ENCODE data around the gene VPS37C. TPM values are rescaled to one million over a fixed set of nuclear protein-coding genes. Genes with fewer than 3 reads are reported as not detected.
A peak's percentile ranks its signal among the peaks of the same experiment; 100 is the strongest.

Gene VPS37C
- total RNA-seq, 3 donors from 2014 or later (not counting 1 experiment from before 2014, with no cell fraction given), result 6.4 to 6.9 (median 6.5) TPM

GRCh38 chr11:61109671-61110070 is 51.6 kb downstream of the VPS37C start:
- WGBS (ENCODE audit: insufficient coverage), result 95% methylated on average over 8 of the region's 8 CpGs
- Mint-ChIP-seq H3K36me3 (no peaks in the 10 kb centered on the region), H3K4me3 (no peak overlapping the region), H3K4me1 (peaks cover 0 to 8% of the 10 kb centered on the region in 2 donors), H3K27ac (peak overlapping the region in 1 of 2 donors; percentile 23), H3K9me3 (no peaks in the 10 kb centered on the region), H3K27me3 (ENCODE audit: low read depth in 2 of 2) (no peaks in the 10 kb centered on the region)
- no peak overlapping the region for H3K4me3 ChIP-seq (ENCODE audit: low read length)
- no peak for DNase-seq
- H3K36me3 ChIP-seq (ENCODE audit: control insufficient read depth, insufficient read depth, low read length), result no peaks in the 10 kb centered on the region
- no peak overlapping the region for H3K27ac ChIP-seq (ENCODE audit: low read length)
- H3K9me3 ChIP-seq (ENCODE audit: control insufficient read depth, insufficient read depth, low read length), result no peaks in the 10 kb centered on the region
- ATAC-seq, result no peak
- intact Hi-C loops (cut with micrococcal nuclease), result no loop called here
- no peak for TF ChIP-seq CTCF (IDR thresholded peaks at IDR 0.05)
- H3K4me1 ChIP-seq (ENCODE audit: control insufficient read depth, insufficient read depth, low read length), result peaks cover 29% of the 10 kb centered on the region
- no peaks in the 10 kb centered on the region for H3K27me3 ChIP-seq (ENCODE audit: control insufficient read depth, insufficient read depth, low read length)

- Mint-ChIP-seq H3K4me3 (no peak overlapping the region), H3K36me3 (no peaks in the 10 kb centered on the region)
Observed at GRCh38 chr11:61108847-61109585, 52.2 kb downstream of the VPS37C start.

GRCh38 chr11:61107888-61108287 is 53.3 kb downstream of the VPS37C start:
- Mint-ChIP-seq H3K9me3 (no peaks in the 10 kb centered on the region), H3K4me1 (peaks cover 0 to 16% of the 10 kb centered on the region in 2 donors), H3K27ac (no peak overlapping the region), H3K27me3 (ENCODE audit: low read depth in 2 of 2) (no peaks in the 10 kb centered on the region), H3K4me3 (no peak overlapping the region), H3K36me3 (no peaks in the 10 kb centered on the region)
- no peak overlapping the region for H3K27ac ChIP-seq (ENCODE audit: low read length)
- 90% methylated on average over 3 of the region's 3 CpGs for WGBS (ENCODE audit: insufficient coverage)
- peaks cover 46% of the 10 kb centered on the region for H3K4me1 ChIP-seq (ENCODE audit: control insufficient read depth, insufficient read depth, low read length)
- H3K9me3 ChIP-seq (ENCODE audit: control insufficient read depth, insufficient read depth, low read length), result no peaks in the 10 kb centered on the region
- H3K27me3 ChIP-seq (ENCODE audit: control insufficient read depth, insufficient read depth, low read length), result no peaks in the 10 kb centered on the region
- no peaks in the 10 kb centered on the region for H3K36me3 ChIP-seq (ENCODE audit: control insufficient read depth, insufficient read depth, low read length)
- no peak for ATAC-seq
- no peak overlapping the region for H3K4me3 ChIP-seq (ENCODE audit: low read length)
- intact Hi-C loops (cut with micrococcal nuclease), result no loop called here
- TF ChIP-seq CTCF (IDR thresholded peaks at IDR 0.05), result no peak
- DNase-seq, result no peak

More at GRCh38 chr11:61108847-61109585, 52.2 kb downstream of the VPS37C start:
- Histone ChIP-seq H3K27ac (ENCODE audit: low read length) (no peak overlapping the region), H3K4me3 (ENCODE audit: low read length) (no peak overlapping the region), H3K36me3 (ENCODE audit: control insufficient read depth, insufficient read depth, low read length) (no peaks in the 10 kb centered on the region), H3K9me3 (ENCODE audit: control insufficient read depth, insufficient read depth, low read length) (no peaks in the 10 kb centered on the region), H3K4me1 (ENCODE audit: control insufficient read depth, insufficient read depth, low read length) (peaks cover 36% of the 10 kb centered on the region), H3K27me3 (ENCODE audit: control insufficient read depth, insufficient read depth, low read length) (no peaks in the 10 kb centered on the region)
- H3K27me3 Mint-ChIP-seq (ENCODE audit: low read depth in 2 of 2), result no peaks in the 10 kb centered on the region
- H3K9me3 Mint-ChIP-seq, result no peaks in the 10 kb centered on the region
- H3K4me1 Mint-ChIP-seq, result peaks cover 0 to 8% of the 10 kb centered on the region in 2 donors
- H3K27ac Mint-ChIP-seq, result peak overlapping the region in 1 of 2 donors; percentile 23
- WGBS (ENCODE audit: insufficient coverage), result 91% methylated on average over 15 of the region's 15 CpGs
- ATAC-seq, result no peak
- no peak for TF ChIP-seq CTCF (IDR thresholded peaks at IDR 0.05)
- no peak for DNase-seq
- intact Hi-C loops (cut with micrococcal nuclease), result no loop called here
